Activated T-helper 1 cell treated with anti-CD3 and anti-CD28 coated beads, Interleukin-2, amount 50 U/mL, for 16 hours (primary cell): ENCODE results near the gene DGKQ.
A peak's percentile ranks its signal among the peaks of the same experiment; 100 is the strongest.
"Not testable (repeated sequence)": the region's sequence is repeated elsewhere in the genome, so short reads cannot be mapped to it uniquely, and the experiment has no call there.

Source experiments
- DNase-seq, 2 donors: peaks; one replicate each; pipeline ENCODE4 v3.0.0-alpha.2; 2020; ENCODE audit warnings: low read depth in 1 of 2, low spot score in 1 of 2

The DGKQ gene

DNA sequence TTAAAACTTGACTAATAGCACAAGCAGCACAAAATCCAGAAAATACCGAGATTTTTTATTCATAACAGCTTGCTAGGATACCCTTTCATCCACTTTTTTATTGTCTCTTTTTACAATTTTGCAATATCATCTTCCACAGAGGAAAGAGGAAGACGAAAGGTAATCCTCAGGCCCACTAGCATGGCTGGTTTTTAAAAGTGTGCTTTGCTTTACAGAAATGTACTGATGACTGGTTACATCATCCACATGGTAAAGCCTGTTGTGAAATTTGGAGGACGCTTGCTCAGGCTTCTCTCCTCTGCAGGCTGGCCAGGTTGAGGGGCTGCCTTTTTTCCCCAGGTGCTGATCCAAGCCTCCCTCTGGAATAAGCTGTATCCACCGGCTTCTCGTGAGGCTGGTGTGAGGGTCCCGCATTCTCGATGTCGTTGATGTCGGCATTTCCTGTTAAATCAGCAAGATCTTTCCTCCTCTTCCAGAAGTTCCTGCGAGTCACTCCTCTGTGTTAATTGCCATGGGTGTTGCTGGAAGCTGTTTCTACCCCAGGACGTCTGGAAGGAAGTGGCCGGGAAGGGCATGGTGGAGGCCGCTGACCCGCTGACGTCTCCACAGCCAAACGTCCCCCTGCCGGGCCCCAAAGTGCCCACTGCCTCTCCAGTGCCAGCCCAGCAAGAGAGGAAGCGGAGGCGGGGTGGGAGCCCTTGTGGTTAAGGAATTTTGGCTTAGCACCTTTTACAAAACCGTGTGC, 5.8 kb upstream of the DGKQ start:
- DNase-seq: no peak

GRCh38 chr4:976016-976415, 2.6 kb upstream of the DGKQ start:
- not testable (repeated sequence) for DNase-seq

- no peak for DNase-seq
Observed at GRCh38 chr4:974668-975067, 1.3 kb upstream of the DGKQ start.

GRCh38 chr4:972651-973424, 531 bp downstream of the DGKQ start:
- peak; percentile 22 to 55 for DNase-seq

DNA sequence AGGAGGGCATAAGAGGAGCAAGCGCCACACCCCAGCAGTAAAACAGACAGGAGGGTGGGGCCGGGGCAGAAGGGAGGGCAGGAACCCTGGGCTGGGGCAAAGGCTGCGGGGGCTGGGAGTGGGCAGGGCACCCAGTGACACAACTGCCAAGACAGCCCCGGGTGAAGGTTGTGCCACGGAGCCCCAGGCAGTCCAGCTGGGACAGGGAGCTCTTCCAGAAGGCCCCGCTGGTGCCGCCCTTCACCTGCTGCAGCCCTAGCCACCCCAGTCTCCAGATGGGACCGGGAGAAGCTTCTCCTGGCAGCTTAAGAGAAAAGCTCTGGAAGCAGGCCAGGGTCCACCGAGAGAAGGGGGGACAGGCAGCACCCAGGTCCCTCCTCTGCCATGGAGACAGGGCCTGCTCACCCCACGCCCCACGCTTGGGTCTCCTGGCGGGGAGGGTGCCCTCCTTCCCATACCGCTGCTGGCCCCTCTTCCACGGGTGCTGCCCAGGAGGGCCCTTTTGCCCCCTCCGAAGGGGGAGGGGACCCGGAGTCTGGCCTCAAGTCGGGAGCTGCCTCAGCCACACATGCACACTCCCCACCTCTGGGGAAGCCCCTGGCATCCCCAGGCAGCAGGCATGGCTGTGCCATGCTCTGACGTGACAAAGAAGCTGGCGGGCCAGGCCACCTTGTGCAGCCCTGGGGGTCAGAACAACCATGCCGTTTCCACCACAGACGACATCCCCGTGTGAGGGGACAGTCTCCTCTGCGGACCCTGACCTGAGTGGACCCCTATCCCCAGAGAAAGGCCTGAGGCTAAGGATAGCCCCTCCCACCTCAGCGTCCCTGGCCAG, 1.5 kb downstream of the DGKQ start:
- no peak for DNase-seq

DNA sequence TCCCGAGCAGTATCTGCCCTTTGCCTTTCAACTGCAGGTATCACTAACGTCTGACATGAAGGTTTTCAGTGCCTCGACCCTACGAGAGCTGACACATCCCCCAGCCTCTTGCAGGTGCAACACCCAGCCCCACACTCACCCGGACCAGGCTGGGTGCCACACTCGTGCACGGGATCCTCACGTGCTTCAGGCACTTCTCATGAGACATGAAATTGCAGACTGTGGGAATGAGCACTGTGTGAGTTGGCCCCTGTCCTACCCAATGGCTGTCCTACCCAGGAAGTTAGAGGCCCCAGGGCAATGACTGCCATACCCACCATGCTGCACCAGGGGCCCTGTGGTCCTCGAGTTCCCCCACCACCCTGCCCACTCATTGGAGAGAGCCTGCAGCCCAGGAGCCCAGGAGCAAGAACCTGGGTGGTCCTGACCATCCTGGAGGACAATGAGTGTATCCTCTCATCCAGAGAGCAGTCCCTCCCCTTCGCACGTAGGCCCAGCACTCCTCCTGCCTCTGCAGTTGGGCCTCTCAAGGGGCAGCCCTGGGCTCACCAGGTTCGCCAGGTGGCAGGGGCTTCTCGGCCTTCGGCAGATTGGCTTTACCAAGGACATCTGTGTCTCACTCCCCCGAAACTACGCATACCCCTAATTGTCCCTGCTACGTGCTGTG, 2.4 kb downstream of the DGKQ start:
- no peak for DNase-seq

- DNase-seq: no peak
Observed at GRCh38 chr4:970046-970745, 3.2 kb downstream of the DGKQ start.

DNA sequence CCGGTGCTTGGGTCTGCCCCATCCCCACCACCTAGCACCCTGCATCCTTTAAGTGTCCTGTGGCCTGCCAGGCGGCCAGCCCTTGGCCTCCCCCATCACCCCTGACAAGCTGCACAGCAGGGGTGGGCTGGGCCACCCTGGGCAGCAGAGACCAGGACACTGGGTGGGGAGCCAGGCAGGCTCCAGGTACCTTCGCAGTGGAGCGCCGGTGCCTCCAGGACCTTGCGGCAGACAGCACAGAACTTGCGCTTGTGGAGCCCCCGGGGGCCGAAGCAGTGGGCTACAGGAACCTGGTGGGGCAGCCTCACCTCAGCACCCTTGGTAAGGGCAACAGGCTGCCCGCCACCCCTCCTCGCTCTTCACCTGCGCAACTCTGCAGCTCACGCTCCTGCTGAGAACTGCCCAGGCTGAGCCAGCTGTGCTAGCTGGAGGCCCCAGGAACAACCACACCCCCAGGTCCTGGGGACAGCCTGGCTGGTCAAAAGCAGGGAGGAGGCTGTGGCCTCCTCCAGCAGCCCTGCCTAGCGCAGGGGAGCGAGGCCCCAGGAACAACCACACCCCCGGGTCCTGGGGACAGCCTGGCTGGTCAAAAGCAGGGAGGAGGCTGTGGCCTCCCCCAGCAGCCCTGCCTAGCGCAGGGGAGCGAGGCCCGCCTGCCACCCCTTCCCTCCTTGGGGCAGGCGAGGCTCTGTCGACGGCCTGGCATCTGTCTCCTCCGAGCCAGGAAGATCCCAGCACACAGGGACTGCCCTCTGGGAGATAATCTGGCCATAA, 4.6 kb downstream of the DGKQ start:
- DNase-seq: no peak

DNA sequence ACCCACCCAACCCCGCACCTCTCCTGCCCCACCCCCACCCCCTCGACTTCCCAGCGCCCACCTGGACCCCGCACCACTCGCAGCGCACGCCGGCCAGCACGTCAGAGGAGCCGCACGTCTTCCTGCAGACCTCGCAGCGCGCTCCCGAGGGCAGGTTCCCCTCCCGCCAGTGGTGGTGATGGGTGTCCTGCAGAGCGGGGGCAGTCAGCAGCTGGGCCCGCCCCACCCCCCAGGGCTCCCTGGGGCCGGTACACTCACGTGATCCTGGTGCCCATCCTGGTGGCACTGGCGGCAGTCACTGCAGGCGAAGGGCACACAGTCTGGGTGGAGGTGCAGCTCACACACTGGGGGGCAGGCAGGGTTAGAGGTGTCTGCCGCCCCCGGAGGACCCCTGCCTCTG, 5.1 kb downstream of the DGKQ start:
- no peak for DNase-seq

GRCh38 chr4:967113-968104, 6.0 kb downstream of the DGKQ start:
- no peak for DNase-seq

DNA sequence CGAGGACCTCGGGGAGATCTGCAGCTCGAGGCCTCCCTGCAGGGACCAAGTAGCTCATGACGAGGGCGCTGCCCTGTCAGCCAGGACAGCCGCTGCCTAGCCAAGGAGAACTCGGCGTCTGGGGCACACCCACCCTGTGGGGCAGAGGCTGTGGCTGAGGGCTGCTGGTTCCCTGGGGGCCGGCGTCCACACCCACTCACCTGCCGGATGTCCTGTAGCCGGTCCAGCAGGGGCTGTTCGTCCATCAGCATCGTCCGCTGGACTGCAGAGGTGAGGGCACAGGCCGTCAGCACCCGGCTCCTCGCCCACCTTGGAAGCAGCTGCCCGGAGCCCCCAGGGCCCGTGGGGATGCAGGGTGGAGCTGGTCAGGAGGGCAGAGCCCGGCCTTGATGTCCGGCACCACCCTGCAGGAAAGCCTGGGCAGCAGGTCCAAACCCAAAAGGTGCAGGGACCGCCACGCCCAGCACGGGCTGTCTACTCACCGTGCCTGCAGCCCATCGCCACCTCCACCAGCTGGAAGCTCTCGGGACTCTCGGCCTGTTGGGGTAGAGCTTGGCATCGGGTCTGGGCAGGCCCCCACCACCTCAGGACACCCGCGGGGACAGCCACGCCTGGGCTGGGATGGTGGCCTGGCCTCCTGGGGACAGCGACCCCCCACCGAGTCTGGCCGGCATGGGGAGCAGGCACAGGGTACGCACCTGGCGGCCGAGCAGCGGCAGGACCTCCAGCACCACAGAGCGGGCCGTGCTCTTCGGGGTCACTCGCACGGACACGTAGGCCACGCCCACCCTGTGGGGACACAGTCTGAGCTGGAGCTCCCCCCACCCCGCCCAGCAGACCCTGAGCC, 6.9 kb downstream of the DGKQ start:
- DNase-seq: no peak

DNA sequence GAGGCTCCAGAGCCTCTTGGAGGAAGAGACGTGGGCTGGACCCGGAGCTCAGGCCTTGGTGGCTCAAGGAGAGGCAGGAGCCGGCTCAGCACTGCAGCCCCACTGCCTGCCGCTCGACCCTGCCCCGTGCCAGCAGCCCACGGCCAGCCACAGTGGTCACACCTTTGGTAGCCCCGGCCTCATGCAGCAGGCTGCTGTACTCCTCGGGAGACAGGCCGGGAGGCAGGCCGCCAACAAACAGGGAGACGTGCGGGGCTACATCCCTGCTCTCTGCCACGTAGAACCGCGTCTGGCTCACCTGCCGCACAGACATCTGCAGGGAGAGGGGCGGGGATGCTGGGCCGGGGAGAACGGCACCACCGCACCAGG, 7.6 kb downstream of the DGKQ start:
- DNase-seq: no peak

DNA sequence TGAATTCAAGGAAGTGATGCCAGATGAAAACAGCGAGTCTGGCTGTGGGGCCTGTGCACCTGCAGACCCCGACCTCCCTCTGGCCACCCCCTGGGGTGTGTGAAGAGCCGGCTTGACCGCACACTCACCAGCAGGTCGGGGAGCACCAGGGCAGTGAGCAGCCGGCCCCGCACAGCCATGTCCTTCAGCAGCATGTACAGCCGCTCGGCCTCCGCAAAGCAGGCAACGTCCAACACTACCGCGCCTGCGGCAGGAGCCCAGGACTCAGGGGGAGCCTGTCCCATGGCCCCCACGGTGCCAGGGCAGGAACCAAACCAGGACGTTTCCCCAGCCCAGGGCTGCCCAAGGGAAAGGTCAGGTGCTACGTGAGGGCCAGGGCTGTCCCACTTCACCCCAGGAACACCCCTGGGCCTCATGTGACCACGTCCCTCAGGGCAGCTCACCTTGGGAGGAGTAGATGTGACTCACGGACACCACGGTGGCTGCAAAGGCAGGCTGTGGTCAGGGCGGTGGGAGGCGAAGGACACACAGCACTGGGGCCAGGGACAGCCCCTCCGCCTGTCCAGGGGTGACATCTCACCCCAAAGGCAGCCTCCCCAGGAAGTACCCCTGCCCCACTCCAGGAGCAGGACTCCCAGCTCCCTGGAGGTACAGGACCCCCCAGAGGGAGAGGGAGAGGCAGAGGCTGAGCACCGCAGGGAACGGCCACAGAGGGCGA, 8.2 kb downstream of the DGKQ start:
- no peak for DNase-seq

- no peak for DNase-seq
Observed at GRCh38 chr4:964346-965025, 8.9 kb downstream of the DGKQ start.

- DNase-seq: no peak
Observed at GRCh38 chr4:963276-964225, 9.8 kb downstream of the DGKQ start.
